GM12874 (cell line): Measurements from ENCODE around the gene SLC5A2.

Source experiments
- TF ChIP-seq, protein P1 (sequence below): IDR thresholded peaks from 2 replicates; pipeline ENCODE4 v1.5.1; 2011; ENCODE audit warnings: low read depth, mild to moderate bottlenecking, control low read depth, low read length, moderate library complexity; ENCODE audit not compliant: insufficient read depth

SLC5A2 gene

DNA sequence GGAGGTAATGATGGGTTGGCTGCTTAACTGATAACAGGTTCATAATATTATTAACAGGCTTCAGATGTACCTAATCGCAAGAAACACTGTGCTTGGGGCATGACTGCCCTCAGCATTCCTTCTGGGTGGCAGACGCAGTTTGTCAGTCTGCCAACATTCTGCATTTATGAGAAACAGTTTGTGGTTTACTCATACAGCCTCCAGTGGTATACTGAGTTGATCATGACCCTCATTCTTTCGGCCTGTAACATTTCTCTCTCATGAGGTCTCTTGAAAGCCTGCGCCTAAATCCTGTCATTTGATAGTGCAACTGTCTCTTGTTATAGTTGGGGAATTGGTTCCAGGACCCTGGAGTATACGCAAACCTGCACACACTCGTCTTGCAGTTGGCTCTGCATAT is 30.2 kb downstream of the SLC5A2 start:
- TF ChIP-seq, protein P1, sequence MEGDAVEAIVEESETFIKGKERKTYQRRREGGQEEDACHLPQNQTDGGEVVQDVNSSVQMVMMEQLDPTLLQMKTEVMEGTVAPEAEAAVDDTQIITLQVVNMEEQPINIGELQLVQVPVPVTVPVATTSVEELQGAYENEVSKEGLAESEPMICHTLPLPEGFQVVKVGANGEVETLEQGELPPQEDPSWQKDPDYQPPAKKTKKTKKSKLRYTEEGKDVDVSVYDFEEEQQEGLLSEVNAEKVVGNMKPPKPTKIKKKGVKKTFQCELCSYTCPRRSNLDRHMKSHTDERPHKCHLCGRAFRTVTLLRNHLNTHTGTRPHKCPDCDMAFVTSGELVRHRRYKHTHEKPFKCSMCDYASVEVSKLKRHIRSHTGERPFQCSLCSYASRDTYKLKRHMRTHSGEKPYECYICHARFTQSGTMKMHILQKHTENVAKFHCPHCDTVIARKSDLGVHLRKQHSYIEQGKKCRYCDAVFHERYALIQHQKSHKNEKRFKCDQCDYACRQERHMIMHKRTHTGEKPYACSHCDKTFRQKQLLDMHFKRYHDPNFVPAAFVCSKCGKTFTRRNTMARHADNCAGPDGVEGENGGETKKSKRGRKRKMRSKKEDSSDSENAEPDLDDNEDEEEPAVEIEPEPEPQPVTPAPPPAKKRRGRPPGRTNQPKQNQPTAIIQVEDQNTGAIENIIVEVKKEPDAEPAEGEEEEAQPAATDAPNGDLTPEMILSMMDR, result no peak

DNA sequence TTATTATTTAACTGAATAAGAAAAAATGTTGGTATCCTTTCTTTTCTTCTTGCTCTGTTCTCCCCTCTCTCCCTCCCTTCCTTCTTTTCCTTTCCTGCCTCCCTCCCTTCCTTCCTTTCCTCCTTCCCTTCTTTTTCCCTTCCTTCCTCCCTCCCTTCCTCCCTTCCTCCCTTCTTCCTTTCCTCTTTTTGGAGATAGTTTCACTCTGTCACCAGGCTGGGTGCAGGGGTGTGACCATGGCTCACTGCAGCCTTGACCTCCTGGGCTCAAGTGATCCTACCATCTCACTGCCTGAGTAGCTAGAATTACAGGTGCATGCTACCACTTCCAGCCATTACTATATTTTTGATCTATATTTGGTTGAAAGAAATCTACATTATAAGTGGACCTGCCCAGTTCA is 31.0 kb downstream of the SLC5A2 start:
- TF ChIP-seq, protein P1, result no peak

DNA sequence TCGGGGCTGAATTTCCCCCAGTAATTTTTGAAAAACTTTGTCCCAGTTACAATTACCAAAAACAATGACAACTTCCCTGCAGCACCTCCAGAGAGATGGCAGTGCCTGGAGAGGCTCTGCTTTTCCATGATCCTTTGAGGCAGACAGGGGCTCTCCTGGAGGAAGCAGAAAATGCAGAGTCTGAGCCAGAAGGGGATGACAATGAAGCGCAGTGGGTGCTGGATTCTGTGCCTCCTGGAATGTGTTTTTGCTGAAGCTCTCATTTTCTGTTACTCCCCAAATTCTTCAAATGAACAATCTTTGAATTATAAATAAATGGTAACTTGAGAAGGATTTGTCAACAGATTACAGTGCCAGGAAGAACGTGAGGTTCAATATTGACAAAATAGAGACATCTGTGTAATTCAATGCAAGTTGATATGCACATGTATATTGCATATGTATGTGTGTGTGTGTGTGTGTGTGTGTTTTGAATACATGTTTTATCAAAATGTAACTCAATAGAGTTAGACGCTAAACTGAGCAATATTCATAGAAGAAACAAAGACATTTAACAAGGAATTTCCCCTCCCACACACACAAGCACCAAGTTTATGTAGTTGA is 35.0 kb downstream of the SLC5A2 start:
- TF ChIP-seq, protein P1, result no peak

DNA sequence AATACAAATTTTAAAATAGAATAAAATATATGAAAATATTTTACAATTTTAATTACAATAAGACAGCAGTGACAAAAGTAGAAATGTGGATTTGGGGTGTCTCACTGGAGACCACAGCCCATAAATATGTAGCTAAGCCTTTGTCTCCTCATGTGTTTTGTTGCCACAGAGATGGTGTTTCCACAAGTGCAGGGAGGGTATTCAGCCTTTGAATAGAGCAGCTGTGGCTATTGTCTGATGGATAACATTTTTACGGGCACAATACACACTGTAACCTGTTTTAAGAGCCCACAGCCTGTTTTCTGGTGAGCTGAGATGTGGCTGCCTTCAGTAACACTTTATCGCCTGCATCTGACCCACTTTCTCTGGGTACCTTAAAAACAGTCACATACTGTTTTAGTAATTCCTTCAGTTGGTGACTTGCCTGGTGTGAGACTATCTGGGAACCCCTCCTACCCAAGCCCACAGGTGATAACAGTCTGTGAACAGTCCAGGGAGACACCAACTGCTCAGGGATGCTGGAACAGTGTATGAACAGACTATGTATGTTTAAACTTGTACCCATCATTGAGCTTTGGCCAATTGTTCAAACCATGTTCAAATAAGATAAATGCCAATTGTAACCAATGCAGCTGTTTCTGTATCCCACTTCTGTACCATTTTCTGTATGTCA is 37.0 kb downstream of the SLC5A2 start:
- TF ChIP-seq, protein P1, result no peak

DNA sequence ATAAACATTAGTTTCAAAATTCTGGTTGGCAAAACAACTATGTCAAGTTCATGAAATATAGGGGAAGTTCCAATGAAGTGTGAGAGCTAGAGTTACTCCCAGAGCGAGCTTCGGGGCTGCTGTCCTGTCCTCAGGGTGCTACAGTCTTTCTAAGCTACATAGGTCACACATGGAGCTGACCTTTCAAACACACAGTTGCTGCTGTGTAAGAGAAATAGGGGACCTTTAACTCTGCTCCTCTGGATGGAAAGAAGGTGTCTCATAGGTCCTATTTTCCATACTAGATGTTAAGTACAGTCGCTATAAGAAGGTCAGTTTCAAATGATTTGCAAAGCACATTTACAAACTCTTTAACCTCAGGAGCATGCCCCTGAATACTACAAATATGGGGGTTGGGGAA is 38.4 kb downstream of the SLC5A2 start:
- TF ChIP-seq, protein P1, result no peak

DNA sequence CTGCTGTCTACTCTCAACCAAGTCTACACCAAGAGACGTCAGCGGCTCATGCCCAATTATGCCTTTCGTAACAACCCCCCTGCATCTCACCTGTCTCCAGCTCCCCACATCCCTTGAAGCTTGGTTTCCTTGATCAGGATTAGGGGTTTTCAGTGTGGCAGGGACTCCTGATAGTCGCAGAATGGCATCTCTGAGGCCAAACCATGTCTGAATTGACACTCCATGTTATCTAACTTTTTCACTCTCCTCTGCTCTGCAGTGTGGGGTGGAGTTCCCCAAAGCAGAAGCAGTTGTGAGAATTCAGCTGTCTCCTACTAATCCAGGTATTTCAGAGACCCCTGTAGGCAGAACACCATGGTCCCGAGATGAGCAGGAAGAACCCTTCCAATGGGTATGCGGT is 39.1 kb downstream of the SLC5A2 start:
- TF ChIP-seq, protein P1, result no peak

DNA sequence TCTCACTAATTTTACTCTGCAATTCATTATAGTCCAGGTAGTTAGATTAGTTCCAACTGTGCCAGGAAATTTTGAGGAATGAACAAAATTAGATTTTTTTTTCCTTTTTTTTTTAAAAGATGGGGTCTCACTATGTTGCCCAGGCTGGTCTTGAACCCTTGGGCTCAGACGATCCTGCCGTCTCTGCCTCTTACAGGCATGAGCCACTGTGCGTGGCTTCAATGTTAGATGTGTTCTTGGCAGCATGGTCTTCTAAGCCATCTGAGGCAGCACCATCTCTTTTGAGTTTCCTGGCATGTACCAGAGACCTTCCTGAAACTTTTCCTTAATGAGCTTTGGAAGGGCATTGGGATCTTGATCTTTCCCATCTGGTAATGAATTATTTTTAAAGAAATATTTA is 42.2 kb downstream of the SLC5A2 start:
- TF ChIP-seq, protein P1, result no peak
